SK-N-SH (cell line): ENCODE measurements around the gene FRMD4B. TPM values are rescaled to one million over a fixed set of nuclear protein-coding genes. Genes with fewer than 3 reads are reported as not detected.

ENCODE experiments used
- CTCF ChIA-PET: fragments of 300-600, 350-600 bp; formaldehyde crosslinking; extraction: SDS; loops from one replicate; lab custom pipeline; 2021; lab: Yijun Ruan, JAX
- POLR2A ChIA-PET: fragments of 350-600 bp; sonication (Branson Sonifier 250); formaldehyde crosslinking; extraction: SDS; loops from one replicate; lab custom pipeline; 2020; ENCODE audit warnings: antibody characterized with exemption, inconsistent platforms; lab: Yijun Ruan, JAX
- DNase-seq: peaks from one replicate; pipeline ENCODE4 v3.0.0; 2012
- H2AFZ ChIP-seq: fragments of 200-600 bp; sonication (generic); 2 replicates; pipeline ENCODE4 v1.8.1; 2016; ENCODE audit warnings: antibody characterized with exemption, mild to moderate bottlenecking, low read depth
- H3F3A ChIP-seq: fragments of 200-600 bp; sonication (generic); replicated peaks from 2 replicates; pipeline ENCODE3; 2016; ENCODE audit warnings: antibody characterized with exemption, mild to moderate bottlenecking; ENCODE audit not compliant: insufficient read depth
- H3K27ac ChIP-seq, 2 experiments: fragments of 200-500 bp in 1 of 2; fragments of 200-600 bp in 1 of 2; sonication (Bioruptor generic) in 1 of 2; sonication (generic), shearing (Covaris generic) in 1 of 2; 2 replicates each; pipeline versions ENCODE4 v1.5.1 to v1.6.1; 2014 to 2016; ENCODE audit warnings: low read depth in 2 of 2, inconsistent platforms in 1 of 2, low read length in 1 of 2, mild to moderate bottlenecking in 1 of 2, mixed read lengths in 1 of 2
- H3K27me3 ChIP-seq: fragments of 200-600 bp; sonication (generic), shearing (Covaris generic); 2 replicates; pipeline ENCODE4 v1.6.1; 2016; ENCODE audit warnings: mixed run types; ENCODE audit not compliant: insufficient read depth
- H3K36me3 ChIP-seq, 2 experiments: fragments of 200-500 bp in 1 of 2; fragments of 200-600 bp in 1 of 2; sonication (Bioruptor generic) in 1 of 2; sonication (generic) in 1 of 2; replicated peaks in 1 of 2; 2 replicates each; pipeline versions ENCODE3 to v1.5.1; 2014 to 2016; ENCODE audit warnings: low read length in 1 of 2, mild to moderate bottlenecking in 1 of 2; ENCODE audit not compliant: insufficient read depth in 2 of 2, control insufficient read depth in 1 of 2
- H3K4me1 ChIP-seq, 2 experiments: fragments of 200-500 bp in 1 of 2; fragments of 200-600 bp in 1 of 2; sonication (Bioruptor generic) in 1 of 2; sonication (generic), shearing (Covaris generic) in 1 of 2; 2 replicates each; pipeline versions ENCODE4 v1.5.1 to v1.6.1; 2014 to 2016; ENCODE audit warnings: low read depth in 1 of 2, low read length in 1 of 2, mixed run types in 1 of 2; ENCODE audit not compliant: insufficient read depth in 2 of 2, control insufficient read depth in 1 of 2
- H3K4me2 ChIP-seq: fragments of 200-600 bp; sonication (generic), shearing (Covaris generic); 2 replicates; pipeline ENCODE4 v1.6.1; 2017; ENCODE audit warnings: mixed run types
- H3K4me3 ChIP-seq, 2 experiments: fragments of 200-500 bp in 1 of 2; fragments of 200-600 bp in 1 of 2; sonication (Bioruptor generic) in 1 of 2; sonication (generic), shearing (Covaris generic) in 1 of 2; 2 replicates each; pipeline versions ENCODE4 v1.5.1 to v1.8.1; 2014 to 2016; ENCODE audit warnings: low read depth in 2 of 2, inconsistent platforms in 1 of 2, low read length in 1 of 2, mild to moderate bottlenecking in 1 of 2, mixed read lengths in 1 of 2, moderate library complexity in 1 of 2
- H3K79me2 ChIP-seq: fragments of 200-600 bp; sonication (generic); 2 replicates; pipeline ENCODE4 v1.8.1; 2017; ENCODE audit warnings: mild to moderate bottlenecking; ENCODE audit not compliant: insufficient read depth
- H3K9ac ChIP-seq: fragments of 200-600 bp; sonication (generic); 2 replicates; pipeline ENCODE4 v1.6.1; 2017; ENCODE audit warnings: mixed run types
- H3K9me2 ChIP-seq: fragments of 200-600 bp; sonication (generic); 2 replicates; pipeline ENCODE4 v1.6.1; 2017; ENCODE audit warnings: mixed run types
- H3K9me3 ChIP-seq: fragments of 200-600 bp; sonication (generic); 2 replicates; pipeline ENCODE4 v1.6.1; 2017; ENCODE audit warnings: mixed run types, mild to moderate bottlenecking, moderate library complexity
- H4K20me1 ChIP-seq: fragments of 200-600 bp; sonication (generic); 2 replicates; pipeline ENCODE4 v1.6.1; 2017; ENCODE audit warnings: mild to moderate bottlenecking, mixed run types; ENCODE audit not compliant: insufficient read depth
- CHD2 ChIP-seq: fragments of 150-350 bp; IDR thresholded peaks from 2 replicates; pipeline ENCODE4 v1.6.1; 2018; ENCODE audit warnings: low read length; ENCODE audit not compliant: partially characterized antibody
- CTCF ChIP-seq: fragments of 200-600 bp; sonication (generic); IDR thresholded peaks from 2 replicates; pipeline ENCODE4 v1.6.1; 2017; ENCODE audit warnings: antibody characterized with exemption, mild to moderate bottlenecking, moderate library complexity
- FOSL2 ChIP-seq: IDR thresholded peaks from 2 replicates; pipeline ENCODE4 v1.4.0; 2012; ENCODE audit warnings: low read depth, mild to moderate bottlenecking, moderate library complexity, borderline replicate concordance
- FOXJ3 ChIP-seq: sonication (generic); formaldehyde crosslinking; IDR thresholded peaks from 2 replicates; pipeline ENCODE4 v1.5.1; 2020; ENCODE audit warnings: mild to moderate bottlenecking, missing genetic modification reagents
- FOXM1 ChIP-seq: IDR thresholded peaks from 2 replicates; pipeline ENCODE4 v1.4.0; 2012; ENCODE audit warnings: low read depth, mild to moderate bottlenecking
- IRF3 ChIP-seq: fragments of 150-350 bp; IDR thresholded peaks from 2 replicates; pipeline ENCODE4 v1.6.1; 2016; ENCODE audit warnings: mild to moderate bottlenecking, low read depth, low read length
- MAX ChIP-seq: IDR thresholded peaks from 2 replicates; pipeline ENCODE4 v1.4.0; 2012; ENCODE audit warnings: low read depth
- MXI1 ChIP-seq: IDR thresholded peaks from 2 replicates; pipeline ENCODE4 v1.6.1; 2012; ENCODE audit warnings: mild to moderate bottlenecking, low read depth, low read length, improper control_type of control experiment
- NFIC ChIP-seq: IDR thresholded peaks from 2 replicates; pipeline ENCODE4 v1.4.0; 2012; ENCODE audit warnings: borderline replicate concordance
- NRF1 ChIP-seq: IDR thresholded peaks from 2 replicates; pipeline ENCODE4 v1.6.1; 2012; ENCODE audit warnings: low read depth, mild to moderate bottlenecking, low read length
- RAD21 ChIP-seq: IDR thresholded peaks from 2 replicates; pipeline ENCODE4 v1.6.1; 2012; ENCODE audit warnings: mild to moderate bottlenecking, low read length
- RCOR1 ChIP-seq: fragments of 150-350 bp; IDR thresholded peaks from 2 replicates; pipeline ENCODE4 v1.6.1; 2017; ENCODE audit warnings: antibody characterized with exemption, low read length
- RXRA ChIP-seq: IDR thresholded peaks from 2 replicates; pipeline ENCODE4 v1.4.0; 2012; ENCODE audit warnings: low read depth, mild to moderate bottlenecking, borderline replicate concordance
- SIN3A ChIP-seq: IDR thresholded peaks from 2 replicates; pipeline ENCODE4 v1.6.1; 2012; ENCODE audit warnings: low read depth, mild to moderate bottlenecking, low read length, moderate library complexity, borderline replicate concordance
- TAF1 ChIP-seq: IDR thresholded peaks from 2 replicates; pipeline ENCODE4 v1.6.1; 2012; ENCODE audit warnings: low read depth, mild to moderate bottlenecking, low read length, moderate library complexity, borderline replicate concordance
- USF2 ChIP-seq: fragments of 150-350 bp; IDR thresholded peaks from 2 replicates; pipeline ENCODE4 v1.6.1; 2017; ENCODE audit warnings: antibody characterized with exemption, low read length, low read depth, borderline replicate concordance
- ZBTB33 ChIP-seq: IDR thresholded peaks from 2 replicates; pipeline ENCODE4 v1.4.0; 2012; ENCODE audit warnings: low read depth, borderline replicate concordance
- WGBS: methylation state at CpG from one replicate; pipeline ENCODE4 v1.1.6; 2017; ENCODE audit warnings: low lambda C conversion rate; 5-methylcytosine and 5-hydroxymethylcytosine counted together
- polyA plus RNA-seq, 3 experiments: library from polyadenylated mRNA; depleted of rRNA; stranded (reverse); fragments of >200 nt; gene quantifications; 2 replicates each; pipeline ENCODE4 v1.2.3, GENCODE V29; 2012

FRMD4B gene
- polyA plus RNA-seq, 1 of the 3 experiments (the other 2 are of a cell fraction): 0.53 TPM

- no peaks in the 10 kb centered on the region for H3K9me2 ChIP-seq
- POLR2A ChIA-PET: no interaction called here
- no peak overlapping the region for H3K27ac ChIP-seq
- WGBS: 79% methylated on average over 1 of the region's 1 CpG
- H3K4me1 ChIP-seq: no peaks in the 10 kb centered on the region
- DNase-seq: no peak
- no peaks in the 10 kb centered on the region for H3K79me2 ChIP-seq
- no peaks in the 10 kb centered on the region for H3F3A ChIP-seq
- no peak overlapping the region for H3K4me2 ChIP-seq
- CTCF ChIA-PET: no interaction called here
- no peaks in the 10 kb centered on the region for H3K36me3 ChIP-seq
- TF ChIP-seq SIN3A: no peak
- no peak for TF ChIP-seq IRF3
- TF ChIP-seq USF2: no peak
- no peak for TF ChIP-seq RXRA
- no peak for TF ChIP-seq MXI1
- TF ChIP-seq CHD2: no peak
- no peak for TF ChIP-seq FOXM1
- no peak for TF ChIP-seq NFIC
- TF ChIP-seq RCOR1: no peak
- TF ChIP-seq NRF1: no peak
- TF ChIP-seq FOSL2: no peak
- no peak for TF ChIP-seq TAF1
- TF ChIP-seq FOXJ3 (CRISPR knock-in tag): no peak
- no peak for TF ChIP-seq RAD21
- no peak for TF ChIP-seq MAX
- no peak for TF ChIP-seq CTCF
- TF ChIP-seq ZBTB33: no peak
- H3K9ac ChIP-seq: no peak overlapping the region
- H4K20me1 ChIP-seq: no peaks in the 10 kb centered on the region
- no peaks in the 10 kb centered on the region for H3K27me3 ChIP-seq
- no peak overlapping the region for H2AFZ ChIP-seq
- H3K4me3 ChIP-seq: no peak overlapping the region
- no peaks in the 10 kb centered on the region for H3K9me3 ChIP-seq
Measured at GRCh38 chr3:69273896-69274295, 112.0 kb downstream of the FRMD4B start.
